RWPE2 (cell line): Measurements from ENCODE around the gene ADRA2B.

ENCODE experiments used
- ATAC-seq: fragments of 200-7000 bp; cut with Tn5 transposase; 3 replicates; pipeline ENCODE4 v1.9.1; 2021; ENCODE audit warnings: low read depth
- DNase-seq: peaks from one replicate; pipeline ENCODE4 v3.0.0-alpha.2; 2020; ENCODE audit warnings: low spot score
- H3K27ac ChIP-seq: fragments of 450-650 bp; 2 replicates; pipeline ENCODE4 v1.5.1; 2017; ENCODE audit warnings: mild to moderate bottlenecking; ENCODE audit not compliant: poor library complexity, severe bottlenecking
- H3K27me3 ChIP-seq: fragments of 250-450 bp; sonication (Bioruptor Pico); 2 replicates; pipeline ENCODE4 v1.5.1; 2021; ENCODE audit warnings: mild to moderate bottlenecking, moderate library complexity; ENCODE audit not compliant: insufficient read depth, poor library complexity, severe bottlenecking
- H3K36me3 ChIP-seq: fragments of 250-450 bp; sonication (Bioruptor Pico); 2 replicates; pipeline ENCODE4 v1.5.1; 2020; ENCODE audit warnings: low read depth, mild to moderate bottlenecking, moderate library complexity
- H3K4me1 ChIP-seq: fragments of 250-450 bp; sonication (Bioruptor Pico); 2 replicates; pipeline ENCODE4 v1.5.1; 2021; ENCODE audit warnings: mild to moderate bottlenecking, moderate library complexity; ENCODE audit not compliant: insufficient read depth, poor library complexity, severe bottlenecking
- H3K4me3 ChIP-seq: fragments of 250-450 bp; sonication (Bioruptor Pico); 2 replicates; pipeline ENCODE4 v1.5.1; 2021; ENCODE audit warnings: mild to moderate bottlenecking, moderate library complexity; ENCODE audit not compliant: severe bottlenecking
- H3K9me3 ChIP-seq: fragments of 250-450 bp; sonication (Bioruptor Pico); 2 replicates; pipeline ENCODE4 v1.5.1; 2021; ENCODE audit warnings: mild to moderate bottlenecking, moderate library complexity; ENCODE audit not compliant: severe bottlenecking
- CTCF ChIP-seq: fragments of 450-650 bp; IDR thresholded peaks from one replicate; pipeline ENCODE4 v1.5.1; 2017; ENCODE audit warnings: mild to moderate bottlenecking, moderate library complexity; ENCODE audit not compliant: poor library complexity, severe bottlenecking

Gene ADRA2B

GRCh38 chr2:96106991-96107707 is 9.2 kb downstream of the ADRA2B start:
- TF ChIP-seq CTCF, result no peak
- Histone ChIP-seq H3K27ac (no peak overlapping the region), H3K36me3 (no peaks in the 10 kb centered on the region), H3K4me3 (no peak overlapping the region), H3K27me3 (no peaks in the 10 kb centered on the region), H3K9me3 (peaks cover 2% of the 10 kb centered on the region), H3K4me1 (no peaks in the 10 kb centered on the region)
- DNase-seq (no peak), ATAC-seq (no peak)

- no peak for TF ChIP-seq CTCF
- DNase-seq, result no peak
- H3K9me3 ChIP-seq, result peaks cover 2% of the 10 kb centered on the region
- ATAC-seq, result no peak
- no peaks in the 10 kb centered on the region for H3K36me3 ChIP-seq
- no peaks in the 10 kb centered on the region for H3K27me3 ChIP-seq
- H3K4me1 ChIP-seq, result no peaks in the 10 kb centered on the region
- no peak overlapping the region for H3K27ac ChIP-seq
- no peak overlapping the region for H3K4me3 ChIP-seq
Measured at GRCh38 chr2:96105994-96106715, 10.2 kb downstream of the ADRA2B start.

- H3K4me1 ChIP-seq, result peaks cover 2% of the 10 kb centered on the region
- no peaks in the 10 kb centered on the region for H3K27me3 ChIP-seq
- no peak for ATAC-seq
Measured at GRCh38 chr2:96105152-96105915, 11.0 kb downstream of the ADRA2B start.

GRCh38 chr2:96104487-96104861 is 11.9 kb downstream of the ADRA2B start:
- no peak for TF ChIP-seq CTCF
- Histone ChIP-seq H3K4me3 (no peak overlapping the region), H3K4me1 (peaks cover 7% of the 10 kb centered on the region), H3K27ac (no peak overlapping the region), H3K9me3 (peaks cover 2% of the 10 kb centered on the region), H3K27me3 (no peaks in the 10 kb centered on the region), H3K36me3 (no peaks in the 10 kb centered on the region)
- ATAC-seq (no peak), DNase-seq (no peak)

More at GRCh38 chr2:96105152-96105915, 11.0 kb downstream of the ADRA2B start:
- H3K4me3 ChIP-seq, result no peak overlapping the region
- peaks cover 2% of the 10 kb centered on the region for H3K9me3 ChIP-seq
- no peak for DNase-seq
- no peaks in the 10 kb centered on the region for H3K36me3 ChIP-seq
- TF ChIP-seq CTCF, result no peak
- H3K27ac ChIP-seq, result no peak overlapping the region
